Measurements from ENCODE around the gene DTNBP1. TPM values are rescaled to one million over a fixed set of nuclear protein-coding genes. Genes with fewer than 3 reads are reported as not detected.

The DTNBP1 gene
- total RNA-seq, 1 donor from 2014 or later: 5.6 TPM

GRCh38 chr6:15616261-15616660, 46.6 kb downstream of the DTNBP1 start:
- intact Hi-C loops (cut with DNase I): no loop called here
- H3K9me3 ChIP-seq: no peaks in the 10 kb centered on the region

DNA sequence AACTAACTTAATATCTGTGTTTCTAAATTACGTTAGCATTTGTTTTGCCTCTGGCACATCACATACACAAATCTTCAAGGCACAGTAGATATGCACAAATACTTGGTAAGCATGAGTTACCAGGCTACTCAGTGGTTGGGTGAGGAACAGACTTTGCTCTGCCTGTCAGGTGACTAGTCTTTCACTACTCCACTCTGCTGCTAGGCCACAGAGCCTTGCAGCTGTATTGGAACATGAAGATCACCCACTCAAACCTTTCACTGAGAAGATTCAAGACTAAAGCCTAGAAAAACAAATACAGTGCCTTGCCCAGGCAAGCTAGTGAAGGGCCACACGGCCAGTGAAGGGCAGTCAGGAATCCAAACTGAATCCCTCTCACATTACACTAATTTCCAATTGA, 47.0 kb downstream of the DTNBP1 start:
- TF ChIP-seq CTCF (IDR thresholded peaks at IDR 0.05): no peak
- intact Hi-C loops (cut with DNase I): no loop called here
- Histone ChIP-seq H3K4me1 (no peaks in the 10 kb centered on the region), H3K9me3 (no peaks in the 10 kb centered on the region), H3K36me3 (peaks cover 0 to 15% of the 10 kb centered on the region in 2 donors), H3K27me3 (no peaks in the 10 kb centered on the region), H3K27ac (no peak overlapping the region), H3K4me3 (no peak overlapping the region)
- no peak for DNase-seq (ENCODE audit: low spot score in 2 of 2)

More at GRCh38 chr6:15616261-15616660, 46.6 kb downstream of the DTNBP1 start:
- Histone ChIP-seq H3K4me1 (no peaks in the 10 kb centered on the region), H3K27me3 (no peaks in the 10 kb centered on the region), H3K4me3 (no peak overlapping the region), H3K27ac (no peak overlapping the region), H3K36me3 (peaks cover 0 to 10% of the 10 kb centered on the region in 2 donors)
- no peak for TF ChIP-seq CTCF (IDR thresholded peaks at IDR 0.05)
- no peak for DNase-seq (ENCODE audit: low spot score in 2 of 2)

GRCh38 chr6:15614277-15614676, 48.6 kb downstream of the DTNBP1 start:
- intact Hi-C loops (cut with DNase I): no loop called here
- H3K4me3 ChIP-seq: no peak overlapping the region
- H3K27me3 ChIP-seq: no peaks in the 10 kb centered on the region
- no peak overlapping the region for H3K27ac ChIP-seq
- no peak for DNase-seq (ENCODE audit: low spot score in 2 of 2)
- peaks cover 7 to 30% of the 10 kb centered on the region in 2 donors for H3K36me3 ChIP-seq
- no peaks in the 10 kb centered on the region for H3K9me3 ChIP-seq
- H3K4me1 ChIP-seq: no peaks in the 10 kb centered on the region
- TF ChIP-seq CTCF (IDR thresholded peaks at IDR 0.05): no peak

- H3K36me3 ChIP-seq: peaks cover 11 to 21% of the 10 kb centered on the region in 2 donors
- no peaks in the 10 kb centered on the region for H3K27me3 ChIP-seq
- intact Hi-C loops (cut with DNase I): no loop called here
- no peaks in the 10 kb centered on the region for H3K4me1 ChIP-seq
- no peaks in the 10 kb centered on the region for H3K9me3 ChIP-seq
- no peak overlapping the region for H3K27ac ChIP-seq
- no peak for DNase-seq (ENCODE audit: low spot score in 2 of 2)
- TF ChIP-seq CTCF (IDR thresholded peaks at IDR 0.05): no peak
- no peak overlapping the region for H3K4me3 ChIP-seq
Observed at GRCh38 chr6:15608396-15608795, 54.4 kb downstream of the DTNBP1 start.

DNA sequence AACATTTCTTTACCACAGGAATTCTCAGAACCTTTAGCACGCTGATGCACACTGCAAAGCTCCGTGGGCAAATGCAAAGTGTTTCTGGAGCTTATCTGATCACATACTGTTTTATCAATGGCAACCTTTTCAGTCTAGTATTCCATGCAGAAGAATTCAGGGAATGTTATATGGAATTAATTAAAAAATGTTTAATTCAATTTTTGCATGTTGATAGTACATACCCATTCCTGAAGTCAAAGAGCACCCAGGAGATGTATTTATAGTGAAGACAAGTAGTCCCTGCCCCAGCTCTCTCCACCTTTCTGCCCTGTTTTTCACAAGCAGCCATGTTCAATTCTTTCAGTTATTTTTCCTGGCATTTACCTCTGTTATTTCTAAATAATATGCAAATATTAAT, 55.2 kb downstream of the DTNBP1 start:
- peaks cover 11 to 21% of the 10 kb centered on the region in 2 donors for H3K36me3 ChIP-seq
- no peak overlapping the region for H3K27ac ChIP-seq
- no peak for DNase-seq (ENCODE audit: low spot score in 2 of 2)
- no peaks in the 10 kb centered on the region for H3K27me3 ChIP-seq
- intact Hi-C loops (cut with DNase I): no loop called here
- H3K4me1 ChIP-seq: no peaks in the 10 kb centered on the region
- H3K4me3 ChIP-seq: no peak overlapping the region
- no peak for TF ChIP-seq CTCF (IDR thresholded peaks at IDR 0.05)
- H3K9me3 ChIP-seq: no peaks in the 10 kb centered on the region

DNA sequence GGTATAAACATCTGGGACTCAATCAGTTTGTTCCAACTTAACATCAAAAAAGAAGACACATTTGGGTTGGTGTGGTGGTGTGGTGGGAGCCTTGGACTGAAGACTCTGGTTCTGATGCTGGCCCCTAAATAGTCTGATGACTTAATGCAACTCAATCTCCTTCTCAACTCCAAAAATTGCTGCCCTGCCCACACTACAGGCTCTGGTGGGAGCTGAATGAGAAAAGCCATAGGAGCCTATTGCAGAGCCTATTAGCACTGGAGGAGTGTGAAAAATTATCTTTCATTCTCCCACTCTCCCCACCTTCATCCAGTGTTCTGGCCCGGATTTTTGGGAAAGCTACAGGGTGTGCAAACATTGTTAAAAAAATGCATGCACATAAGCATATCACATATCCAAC, 56.5 kb downstream of the DTNBP1 start:
- Histone ChIP-seq H3K9me3 (no peaks in the 10 kb centered on the region), H3K36me3 (peaks cover 11 to 21% of the 10 kb centered on the region in 2 donors), H3K4me3 (no peak overlapping the region), H3K27ac (no peak overlapping the region), H3K4me1 (no peaks in the 10 kb centered on the region), H3K27me3 (no peaks in the 10 kb centered on the region)
- DNase-seq (ENCODE audit: low spot score in 2 of 2): no peak
- no peak for TF ChIP-seq CTCF (IDR thresholded peaks at IDR 0.05)
- intact Hi-C loops (cut with DNase I): no loop called here

Data from ascending aorta (tissue), 2 donors.